Spinal cord (tissue), 4 donors: ENCODE measurements around the gene AIF1L. TPM values are rescaled to one million over a fixed set of nuclear protein-coding genes. Genes with fewer than 3 reads are reported as not detected.

Experiments
- polyA plus RNA-seq, 2 donors: library from polyadenylated mRNA; unstranded; fragments of 120-200 nt; gene quantifications; one replicate each; pipeline ENCODE4 v1.2.1, GENCODE V29; 2013; ENCODE audit not compliant: insufficient read length in 2 of 2
- small RNA-seq: library from RNA; depleted of rRNA; stranded (forward); fragments of <200 nt; gene quantifications from one replicate; pipeline ENCODE3, GENCODE V24; 2014; ENCODE audit warnings: low replicate concordance
- total RNA-seq, 2 donors: library from RNA; depleted of rRNA in 1 of 2; stranded (reverse); fragments of 120-200 nt in 1 of 2; fragments of >200 nt in 1 of 2; gene quantifications; one replicate each; pipeline versions ENCODE4 v1.2.3 to v1.2.4, GENCODE V29; 2013 to 2014

Gene AIF1L
- total and polyA plus RNA-seq, 4 donors: 47.7 to 73.6 (median 61.2) TPM

Small RNAs within 50 kb of the gene (small RNA-seq; reads per million reads assigned to genes)
- not detected for gene RNU6-881P

Other genes starting within 250 kb of the AIF1L start
- not detected for gene QRFP, start 199.7 kb upstream of the AIF1L start, total RNA-seq
- gene QRFP, start 199.7 kb upstream of the AIF1L start, polyA plus RNA-seq: under 1 TPM; 0.51 to 0.54 TPM
- 1 to 10 TPM; 1.2 to 1.4 TPM for gene FIBCD1, start 157.3 kb upstream of the AIF1L start, total RNA-seq
- gene FIBCD1, start 157.3 kb upstream of the AIF1L start, polyA plus RNA-seq: 1 to 10 TPM; 8.1 to 8.2 TPM
- gene LAMC3, start 87.4 kb upstream of the AIF1L start, total RNA-seq: 10 to 100 TPM; 14.4 to 24.1 TPM
- 10 to 100 TPM; 17.3 to 18.2 TPM for gene LAMC3, start 87.4 kb upstream of the AIF1L start, polyA plus RNA-seq
- 10 to 100 TPM; 16.6 to 27.0 TPM for gene NUP214, start 29.1 kb downstream of the AIF1L start, total RNA-seq
- gene NUP214, start 29.1 kb downstream of the AIF1L start, polyA plus RNA-seq: 10 to 100 TPM; 40.9 to 44.3 TPM
- gene FAM78A, start 180.0 kb downstream of the AIF1L start, total RNA-seq: 1 to 10 TPM; 2.7 to 3.9 TPM
- gene FAM78A, start 180.0 kb downstream of the AIF1L start, polyA plus RNA-seq: 1 to 10 TPM; 5.1 to 7.4 TPM
- gene PLPP7, start 193.2 kb downstream of the AIF1L start, total RNA-seq: 1 to 10 TPM; 6.2 to 9.8 TPM
- 10 to 100 TPM; 12.8 to 15.3 TPM for gene PLPP7, start 193.2 kb downstream of the AIF1L start, polyA plus RNA-seq